CD4-positive, alpha-beta T cell treated with Interleukin-21 for 1 hour (primary cell): Measurements from ENCODE around the gene RASGRP1.
A peak's percentile ranks its signal among the peaks of the same experiment; 100 is the strongest.
"Not testable (repeated sequence)": the region's sequence is repeated elsewhere in the genome, so short reads cannot be mapped to it uniquely, and the experiment has no call there.

Experiments used
- DNase-seq: peaks from one replicate; pipeline ENCODE4 v3.0.0-alpha.2; 2020

Gene RASGRP1

GRCh38 chr15:38564557-38565286, at the start of gene RASGRP1:
RASGRP1 (minus strand) TSS chr15:38564814; CDS start chr15:38564628, 186 bp downstream.
- DNase-seq, result peak; percentile 90

- DNase-seq, result no peak
These were observed 48.5 kb upstream of the RASGRP1 start for GRCh38 chr15:38613085-38613484.

DNA sequence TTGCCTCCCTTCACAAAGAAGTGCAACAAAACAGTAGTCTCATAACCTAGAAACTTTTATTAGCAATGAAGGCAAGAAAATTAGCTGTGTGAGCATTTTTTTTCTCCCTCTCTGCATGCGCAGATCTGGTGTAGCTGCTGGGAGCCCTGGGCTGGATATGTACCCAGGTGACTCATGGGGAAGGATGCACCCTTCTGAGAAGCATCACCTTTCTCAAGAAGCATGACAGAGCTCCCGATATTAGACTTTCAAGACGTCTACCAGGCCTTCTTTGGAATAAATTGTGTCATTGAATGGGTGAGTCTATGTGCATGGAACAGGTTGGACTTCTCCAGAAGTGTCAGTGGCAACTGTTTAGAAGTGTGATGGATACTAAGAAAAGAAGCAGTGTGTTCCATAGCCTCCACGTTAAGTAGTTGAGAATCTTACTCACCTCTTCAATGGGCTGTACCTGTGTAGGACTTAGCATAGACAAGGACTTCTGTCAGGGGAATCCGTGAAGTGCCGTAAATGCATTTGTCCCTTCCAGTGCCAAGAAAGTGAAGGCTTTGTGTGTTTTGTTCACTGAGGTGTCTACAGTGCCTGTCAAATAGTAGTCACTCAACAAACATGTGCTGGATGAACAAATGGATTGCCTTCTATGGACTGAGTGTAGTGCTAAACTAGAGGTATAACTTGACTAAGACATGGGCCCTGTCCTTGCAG, 47.7 kb upstream of the RASGRP1 start:
- DNase-seq, result no peak

DNA sequence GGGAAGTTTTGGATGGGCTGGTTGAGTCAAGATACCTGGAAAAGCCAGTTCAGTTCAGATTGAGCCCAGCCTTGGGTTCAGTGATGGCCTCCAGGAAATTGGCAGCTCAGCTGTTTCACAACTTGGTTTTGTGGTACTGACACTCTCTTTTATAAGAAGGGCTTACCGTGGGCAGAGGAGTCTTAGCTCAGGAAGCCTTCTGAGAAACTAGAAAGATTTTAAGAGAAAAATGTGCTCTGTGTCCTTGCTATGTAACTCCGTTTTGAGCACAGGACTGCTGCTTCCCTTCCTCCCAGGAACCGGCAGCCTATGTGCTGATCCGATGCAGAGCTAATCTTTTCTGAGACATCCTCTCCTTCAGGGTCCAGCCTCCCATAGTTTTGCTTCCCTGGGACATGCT, 46.6 kb upstream of the RASGRP1 start:
- peak; percentile 48 for DNase-seq

DNA sequence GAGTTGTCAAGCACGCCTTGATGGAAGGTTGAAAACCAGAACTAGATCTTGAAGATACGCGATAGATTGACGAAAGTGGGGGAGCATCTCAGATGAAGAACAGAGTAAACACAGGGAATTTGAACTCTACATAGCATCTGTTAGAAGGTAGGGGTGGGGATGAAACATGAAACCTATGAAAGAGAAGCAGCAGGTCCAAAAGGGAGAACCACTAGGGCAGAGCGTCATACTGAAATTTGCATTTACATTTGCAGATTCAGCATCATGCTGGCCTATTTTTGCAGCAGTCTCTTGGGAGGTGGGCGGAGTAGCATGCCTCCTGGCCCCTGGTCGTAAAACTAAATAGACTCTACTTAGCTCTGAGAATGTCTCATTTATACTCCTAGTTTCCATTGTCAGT, 46.1 kb upstream of the RASGRP1 start:
- DNase-seq, result peak; percentile 17

GRCh38 chr15:38609097-38609738, 44.6 kb upstream of the RASGRP1 start:
- DNase-seq, result no peak

GRCh38 chr15:38608682-38609081, 44.1 kb upstream of the RASGRP1 start:
- no peak for DNase-seq

DNA sequence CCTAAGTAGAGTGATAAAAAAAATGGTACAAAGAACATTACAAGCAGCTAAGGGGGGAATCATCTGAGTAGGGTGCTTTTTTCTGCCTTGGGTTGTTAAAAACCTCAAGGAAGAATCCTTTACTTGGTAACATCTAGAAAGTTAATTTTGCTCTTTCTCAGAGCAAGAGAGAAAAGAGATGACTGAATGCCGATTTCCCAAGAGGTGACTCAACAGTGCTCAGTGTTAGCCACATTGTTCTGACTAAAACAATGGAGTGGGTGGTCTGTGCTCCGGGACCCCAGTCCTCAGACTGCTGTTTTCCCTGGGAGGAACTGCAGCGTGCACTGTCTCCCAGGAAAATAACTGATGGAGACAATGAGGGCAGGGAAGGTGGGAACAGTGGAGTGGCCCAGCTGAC, 41.1 kb upstream of the RASGRP1 start:
- DNase-seq, result no peak

GRCh38 chr15:38603672-38604071, 39.1 kb upstream of the RASGRP1 start:
- no peak for DNase-seq

- DNase-seq, result no peak
These were observed 38.5 kb upstream of the RASGRP1 start for GRCh38 chr15:38602910-38603670.

DNA sequence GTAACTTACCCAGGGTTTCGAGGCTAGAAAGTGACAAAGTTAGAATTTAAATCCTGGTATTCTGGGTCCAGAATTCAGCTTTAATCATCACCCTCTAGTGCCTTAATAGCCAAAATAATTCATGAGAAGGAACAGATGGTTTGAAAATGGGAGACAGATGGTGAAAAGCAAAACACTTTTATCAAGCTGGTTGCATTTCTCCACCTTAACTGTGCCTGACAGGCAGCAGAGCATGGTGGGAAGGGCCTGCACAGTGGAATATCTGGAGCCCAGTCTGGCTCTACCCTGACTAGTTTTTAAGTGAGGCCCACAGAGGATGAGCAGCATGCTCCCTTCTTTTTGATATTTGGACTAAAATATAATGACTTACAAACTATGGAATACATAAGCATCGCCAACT, 35.6 kb upstream of the RASGRP1 start:
- no peak for DNase-seq

GRCh38 chr15:38598749-38599148, 34.1 kb upstream of the RASGRP1 start:
- DNase-seq, result no peak

GRCh38 chr15:38597219-38597800, 32.7 kb upstream of the RASGRP1 start:
- DNase-seq, result no peak

DNA sequence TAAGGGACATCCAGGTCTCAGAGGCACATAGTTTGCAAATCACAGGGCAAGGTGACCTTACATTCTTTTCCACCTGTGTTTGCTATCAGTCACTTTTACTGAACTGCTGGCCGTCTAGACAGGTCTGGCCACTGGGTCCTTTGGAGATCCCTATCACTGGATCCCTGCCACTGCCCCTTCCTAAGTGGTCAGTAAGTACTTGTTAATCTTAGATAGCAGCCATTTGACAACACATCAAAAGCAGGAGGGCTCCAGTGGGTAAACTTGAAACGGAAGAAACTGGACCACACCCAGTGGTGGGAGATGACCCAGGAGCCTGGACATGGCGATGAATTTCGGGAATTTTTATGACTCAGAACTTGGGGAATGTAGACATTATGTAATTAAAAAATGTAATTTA, 28.9 kb upstream of the RASGRP1 start:
- no peak for DNase-seq

- no peak for DNase-seq
These were observed 24.9 kb upstream of the RASGRP1 start for GRCh38 chr15:38589502-38589901.

DNA sequence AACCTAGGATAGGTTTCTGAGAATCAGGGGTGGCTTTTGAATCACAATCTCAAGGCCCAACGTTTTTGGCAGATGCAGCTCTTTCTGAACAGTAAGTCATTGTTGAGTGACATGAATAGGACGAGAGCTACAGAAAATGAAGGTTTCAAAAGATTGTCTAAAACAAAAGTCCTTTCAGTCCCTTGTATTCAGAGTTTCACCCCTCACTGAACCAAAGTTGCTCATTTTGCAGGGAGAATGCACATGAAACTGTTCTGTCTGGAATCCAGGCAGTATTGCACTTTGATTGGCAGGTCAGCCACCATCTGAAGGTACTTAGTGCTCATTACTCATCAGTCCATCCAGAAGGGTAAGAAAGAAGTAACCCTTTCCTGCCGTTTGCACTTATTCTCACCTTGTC, 24.1 kb upstream of the RASGRP1 start:
- DNase-seq, result no peak

DNA sequence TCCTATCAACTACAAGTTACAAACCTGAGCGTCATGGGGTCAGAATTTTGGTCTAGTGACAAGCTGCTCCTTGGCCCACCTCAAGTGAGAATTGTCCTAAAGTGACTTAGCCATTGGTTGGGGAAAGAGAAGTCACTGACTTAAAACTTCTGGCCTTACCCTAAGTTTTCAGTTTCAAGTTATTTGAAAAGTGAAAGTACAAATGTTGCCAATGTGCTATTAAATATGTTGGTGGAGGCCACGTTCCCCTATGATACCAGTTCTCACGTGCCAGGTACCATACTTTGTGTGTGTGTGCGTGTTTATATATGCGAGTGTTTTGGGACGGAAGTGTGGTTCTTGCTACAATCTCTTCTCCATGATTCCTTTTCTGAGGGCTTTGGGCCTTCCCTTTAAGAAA, 22.6 kb upstream of the RASGRP1 start:
- DNase-seq, result peak; percentile 20

- not testable (repeated sequence) for DNase-seq
These were observed 21.4 kb upstream of the RASGRP1 start for GRCh38 chr15:38586005-38586404.

GRCh38 chr15:38578626-38579025, 14.0 kb upstream of the RASGRP1 start:
- no peak for DNase-seq

DNA sequence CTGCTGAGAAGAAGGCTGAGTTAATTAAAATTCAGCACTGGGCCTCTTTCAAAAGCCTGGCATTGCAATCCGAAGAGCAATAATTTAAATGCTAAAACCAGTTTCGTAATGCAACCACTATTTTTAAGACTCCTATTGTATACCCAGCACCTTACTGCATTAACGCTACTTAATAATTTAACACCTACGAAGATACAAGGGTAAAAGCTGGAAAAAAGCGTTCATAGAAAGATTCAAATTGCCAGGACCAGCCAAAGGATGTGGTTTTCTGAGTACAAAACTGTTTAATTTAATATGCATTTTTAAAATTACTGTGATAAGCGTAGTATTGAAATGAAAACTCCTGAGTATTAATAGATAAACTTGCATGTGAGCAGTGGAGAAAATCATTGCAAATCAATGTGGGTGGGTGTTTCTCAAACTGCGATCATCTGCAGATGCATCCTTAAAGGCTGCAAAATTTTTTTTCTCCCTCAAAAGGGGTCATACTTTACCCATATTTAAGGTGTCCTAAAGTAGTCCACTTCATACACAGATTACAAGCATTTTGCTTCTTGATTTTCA, 12.9 kb upstream of the RASGRP1 start:
- no peak for DNase-seq

GRCh38 chr15:38576837-38577236, 12.2 kb upstream of the RASGRP1 start:
- DNase-seq, result peak; percentile 51

- no peak for DNase-seq
These were observed 11.6 kb upstream of the RASGRP1 start for GRCh38 chr15:38576261-38576660.

- no peak for DNase-seq
These were observed 665 bp upstream of the RASGRP1 start for GRCh38 chr15:38565287-38565670.
